Ovary (tissue), 3 donors: ENCODE data around the gene TMEM37.

ENCODE experiments used
- POLR2A ChIP-seq: fragments of 450-650 bp; IDR thresholded peaks from one replicate; pipeline ENCODE4 v1.6.1; 2017; ENCODE audit warnings: antibody characterized with exemption, mild to moderate bottlenecking, moderate library complexity
- TF ChIP-seq, protein P1 (sequence below), 3 donors: fragments of 450-650 bp in 2 of 3; fragments of 200-600 bp in 1 of 3; IDR thresholded peaks; one replicate each; pipeline versions ENCODE4 v1.5.1 to v1.8.0; 2016 to 2022; ENCODE audit warnings: antibody characterized with exemption in 3 of 3, mild to moderate bottlenecking in 1 of 3
- donor health status: DM: no; HTN: no; CAD: no.

DNA sequence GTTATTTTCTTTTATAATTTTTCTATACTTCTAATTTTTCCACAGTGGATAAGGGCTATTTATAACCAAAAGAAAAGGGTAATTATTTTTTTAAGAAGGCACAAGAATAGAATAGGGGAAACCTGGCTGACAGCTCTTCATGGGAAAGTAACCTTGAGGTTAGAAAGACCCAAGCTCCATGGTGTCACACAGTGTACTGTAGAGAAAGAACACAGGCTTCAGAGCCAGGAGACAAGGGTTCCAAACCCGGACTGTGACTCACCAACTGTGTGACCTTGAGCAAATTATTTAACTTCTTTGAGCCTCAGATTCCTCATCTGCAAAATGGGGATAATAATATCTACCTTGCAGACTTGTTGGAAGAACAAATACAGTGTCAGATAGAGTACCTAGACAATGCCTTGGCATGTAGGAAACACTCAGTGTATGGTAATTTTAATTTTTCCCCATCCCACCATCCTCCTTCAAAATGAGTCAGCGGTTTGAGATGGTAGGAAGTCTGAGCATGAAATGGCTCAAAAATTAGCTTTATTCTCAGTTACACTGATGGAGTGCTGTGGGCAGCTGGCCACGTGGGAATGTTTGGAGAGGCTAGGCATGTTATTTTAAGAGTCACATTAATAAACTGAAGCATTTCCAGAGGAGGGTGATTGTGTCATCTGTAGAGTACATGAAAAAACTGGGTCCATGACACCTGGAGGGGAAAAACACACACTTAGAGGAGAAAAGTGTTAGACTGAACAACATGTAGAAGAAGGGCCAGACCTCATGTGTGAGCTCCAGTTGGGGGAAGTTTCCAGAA, 36.7 kb downstream of the TMEM37 start:
- TF ChIP-seq, protein P1, sequence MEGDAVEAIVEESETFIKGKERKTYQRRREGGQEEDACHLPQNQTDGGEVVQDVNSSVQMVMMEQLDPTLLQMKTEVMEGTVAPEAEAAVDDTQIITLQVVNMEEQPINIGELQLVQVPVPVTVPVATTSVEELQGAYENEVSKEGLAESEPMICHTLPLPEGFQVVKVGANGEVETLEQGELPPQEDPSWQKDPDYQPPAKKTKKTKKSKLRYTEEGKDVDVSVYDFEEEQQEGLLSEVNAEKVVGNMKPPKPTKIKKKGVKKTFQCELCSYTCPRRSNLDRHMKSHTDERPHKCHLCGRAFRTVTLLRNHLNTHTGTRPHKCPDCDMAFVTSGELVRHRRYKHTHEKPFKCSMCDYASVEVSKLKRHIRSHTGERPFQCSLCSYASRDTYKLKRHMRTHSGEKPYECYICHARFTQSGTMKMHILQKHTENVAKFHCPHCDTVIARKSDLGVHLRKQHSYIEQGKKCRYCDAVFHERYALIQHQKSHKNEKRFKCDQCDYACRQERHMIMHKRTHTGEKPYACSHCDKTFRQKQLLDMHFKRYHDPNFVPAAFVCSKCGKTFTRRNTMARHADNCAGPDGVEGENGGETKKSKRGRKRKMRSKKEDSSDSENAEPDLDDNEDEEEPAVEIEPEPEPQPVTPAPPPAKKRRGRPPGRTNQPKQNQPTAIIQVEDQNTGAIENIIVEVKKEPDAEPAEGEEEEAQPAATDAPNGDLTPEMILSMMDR (IDR thresholded peaks at IDR 0.05), result no peak
- TF ChIP-seq POLR2A, result no peak
